ENCODE results near the gene CEMIP. TPM values are rescaled to one million over a fixed set of nuclear protein-coding genes. Genes with fewer than 3 reads are reported as not detected.

Gene CEMIP
- total and polyA plus RNA-seq, 2 of the 13 experiments (the other 11 are each of a cell fraction or from before 2014, with no cell fraction given): 4.3 to 28.5 TPM

DNA sequence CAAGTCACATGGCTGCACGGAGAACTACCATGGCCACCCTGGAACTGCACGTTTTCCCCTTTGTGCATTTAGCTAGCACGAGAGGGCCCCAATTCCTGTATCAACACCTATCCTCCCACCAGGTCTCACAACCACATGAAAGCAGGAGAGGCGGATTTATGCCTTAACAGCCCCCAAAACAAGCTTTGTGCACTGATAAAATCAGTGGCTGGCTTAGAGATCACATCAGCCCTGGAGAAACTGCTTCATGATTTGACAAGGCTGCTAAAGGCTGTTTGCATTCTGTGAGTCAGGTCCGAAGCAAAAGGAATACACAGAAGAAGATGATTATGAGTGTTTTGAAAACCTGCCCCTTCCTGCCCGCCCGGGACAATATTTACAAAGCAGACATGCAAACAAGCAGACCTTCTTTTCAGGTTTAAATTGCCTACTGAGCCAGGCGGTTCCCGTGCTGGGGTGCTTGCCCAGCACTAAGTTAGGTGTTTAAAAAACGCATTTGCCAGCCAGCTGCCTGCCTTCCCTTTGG lies 25.9 kb downstream of the CEMIP start:
- H3K9ac ChIP-seq (ENCODE audit: insufficient read depth, low read depth, low read length): no peak overlapping the region
- intact Hi-C loops (cut with micrococcal nuclease; ENCODE audit: unreplicated experiment) (loop anchor here (1.0 to 2.0 kb wide), 2 partner anchors 34 to 51 kb away; no protein-coding TSS in a partner anchor), in situ Hi-C loops (cut with HindIII; ENCODE audit: extremely low pct_ligation_motif_present, low pct_unique_long_range_greater_than_20kb) (no loop called here)
- H3K4me3 ChIP-seq (replicated peaks in 1 of 3; ENCODE audit: insufficient read depth in 1 of 3, low read depth in 2 of 3, low read length in 3 of 3): peak overlapping the region in 1 of 3 experiments; percentile 23; a peak in 2 of 6 replicates
- peak overlapping the region; percentile 75 for H3K4me2 ChIP-seq (ENCODE audit: low read depth, low read length)
- BruUV-seq (replicated peaks): no TSS peak
- POLR2A ChIA-PET: interaction anchor here (0.7 to 3.7 kb wide), 9 partner anchors 18 to 52 kb away, joined by 3 to 56 read pairs (median 4); partner anchors contain the start of gene CEMIP
- peaks cover 8 to 18% of the 10 kb centered on the region in 2 experiments; a peak in 4 of 5 replicates for H3K36me3 ChIP-seq (replicated peaks in 1 of 2; ENCODE audit: control insufficient read depth in 1 of 2, insufficient read depth in 2 of 2, low read length in 2 of 2)
- peak overlapping the region; percentile 59 for H3K27ac ChIP-seq (ENCODE audit: extremely low read length, insufficient read depth, low read length)
- no peaks in the 10 kb centered on the region for H3K9me3 ChIP-seq (ENCODE audit: low read length)
- no peaks in the 10 kb centered on the region for H4K20me1 ChIP-seq (ENCODE audit: insufficient read depth, low read length)
- DNase-seq (ENCODE audit: low spot score): peak; percentile 98
- no peaks in the 10 kb centered on the region for H3K27me3 ChIP-seq (ENCODE audit: control insufficient read depth in 1 of 2, insufficient read depth in 2 of 2, low read length in 2 of 2)
- no peaks in the 10 kb centered on the region for H3K79me2 ChIP-seq (ENCODE audit: insufficient read depth, low read length)
- peak overlapping the region; percentile 22 for H2AFZ ChIP-seq (ENCODE audit: low read length)
- peak; percentile 99 for FAIRE-seq
- peaks cover 41% of the 10 kb centered on the region for H3K4me1 ChIP-seq (ENCODE audit: insufficient read depth, low read length)
- peak; percentile 95 for ATAC-seq
- 0% methylated on average over 10 of the region's 10 CpGs for WGBS (ENCODE audit: low lambda C conversion rate)
- CTCF ChIA-PET (ENCODE audit: low intra/inter-chr PET ratio, low total read pairs): no interaction called here
- TF ChIP-seq, protein P1, sequence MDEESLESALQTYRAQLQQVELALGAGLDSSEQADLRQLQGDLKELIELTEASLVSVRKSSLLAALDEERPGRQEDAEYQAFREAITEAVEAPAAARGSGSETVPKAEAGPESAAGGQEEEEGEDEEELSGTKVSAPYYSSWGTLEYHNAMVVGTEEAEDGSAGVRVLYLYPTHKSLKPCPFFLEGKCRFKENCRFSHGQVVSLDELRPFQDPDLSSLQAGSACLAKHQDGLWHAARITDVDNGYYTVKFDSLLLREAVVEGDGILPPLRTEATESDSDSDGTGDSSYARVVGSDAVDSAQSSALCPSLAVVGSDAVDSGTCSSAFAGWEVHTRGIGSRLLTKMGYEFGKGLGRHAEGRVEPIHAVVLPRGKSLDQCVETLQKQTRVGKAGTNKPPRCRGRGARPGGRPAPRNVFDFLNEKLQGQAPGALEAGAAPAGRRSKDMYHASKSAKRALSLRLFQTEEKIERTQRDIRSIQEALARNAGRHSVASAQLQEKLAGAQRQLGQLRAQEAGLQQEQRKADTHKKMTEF (CRISPR knock-in tag; IDR thresholded peaks at IDR 0.05): peak; percentile 72; the same call in 1 of the 2 replicates
- TF ChIP-seq PRMT3 (CRISPR knock-in tag; IDR thresholded peaks at IDR 0.05; ENCODE audit: borderline replicate concordance, low read depth) (peak; percentile 88; the same call in 1 of the 2 replicates), ZNF550 (CRISPR knock-in tag; IDR thresholded peaks at IDR 0.05; ENCODE audit: borderline replicate concordance) (no peak), ZZZ3 (CRISPR knock-in tag; IDR thresholded peaks at IDR 0.05; ENCODE audit: borderline replicate concordance) (no peak; the same call in 1 of the 2 replicates), ZBTB1 (CRISPR knock-in tag; IDR thresholded peaks at IDR 0.05; ENCODE audit: borderline replicate concordance) (no peak)
- TF ChIP-seq, protein P2, sequence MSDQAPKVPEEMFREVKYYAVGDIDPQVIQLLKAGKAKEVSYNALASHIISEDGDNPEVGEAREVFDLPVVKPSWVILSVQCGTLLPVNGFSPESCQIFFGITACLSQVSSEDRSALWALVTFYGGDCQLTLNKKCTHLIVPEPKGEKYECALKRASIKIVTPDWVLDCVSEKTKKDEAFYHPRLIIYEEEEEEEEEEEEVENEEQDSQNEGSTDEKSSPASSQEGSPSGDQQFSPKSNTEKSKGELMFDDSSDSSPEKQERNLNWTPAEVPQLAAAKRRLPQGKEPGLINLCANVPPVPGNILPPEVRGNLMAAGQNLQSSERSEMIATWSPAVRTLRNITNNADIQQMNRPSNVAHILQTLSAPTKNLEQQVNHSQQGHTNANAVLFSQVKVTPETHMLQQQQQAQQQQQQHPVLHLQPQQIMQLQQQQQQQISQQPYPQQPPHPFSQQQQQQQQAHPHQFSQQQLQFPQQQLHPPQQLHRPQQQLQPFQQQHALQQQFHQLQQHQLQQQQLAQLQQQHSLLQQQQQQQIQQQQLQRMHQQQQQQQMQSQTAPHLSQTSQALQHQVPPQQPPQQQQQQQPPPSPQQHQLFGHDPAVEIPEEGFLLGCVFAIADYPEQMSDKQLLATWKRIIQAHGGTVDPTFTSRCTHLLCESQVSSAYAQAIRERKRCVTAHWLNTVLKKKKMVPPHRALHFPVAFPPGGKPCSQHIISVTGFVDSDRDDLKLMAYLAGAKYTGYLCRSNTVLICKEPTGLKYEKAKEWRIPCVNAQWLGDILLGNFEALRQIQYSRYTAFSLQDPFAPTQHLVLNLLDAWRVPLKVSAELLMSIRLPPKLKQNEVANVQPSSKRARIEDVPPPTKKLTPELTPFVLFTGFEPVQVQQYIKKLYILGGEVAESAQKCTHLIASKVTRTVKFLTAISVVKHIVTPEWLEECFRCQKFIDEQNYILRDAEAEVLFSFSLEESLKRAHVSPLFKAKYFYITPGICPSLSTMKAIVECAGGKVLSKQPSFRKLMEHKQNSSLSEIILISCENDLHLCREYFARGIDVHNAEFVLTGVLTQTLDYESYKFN (CRISPR knock-in tag; conservative IDR thresholded peaks at IDR 0.05): peak; percentile 85
- TF ChIP-seq, protein P3, sequence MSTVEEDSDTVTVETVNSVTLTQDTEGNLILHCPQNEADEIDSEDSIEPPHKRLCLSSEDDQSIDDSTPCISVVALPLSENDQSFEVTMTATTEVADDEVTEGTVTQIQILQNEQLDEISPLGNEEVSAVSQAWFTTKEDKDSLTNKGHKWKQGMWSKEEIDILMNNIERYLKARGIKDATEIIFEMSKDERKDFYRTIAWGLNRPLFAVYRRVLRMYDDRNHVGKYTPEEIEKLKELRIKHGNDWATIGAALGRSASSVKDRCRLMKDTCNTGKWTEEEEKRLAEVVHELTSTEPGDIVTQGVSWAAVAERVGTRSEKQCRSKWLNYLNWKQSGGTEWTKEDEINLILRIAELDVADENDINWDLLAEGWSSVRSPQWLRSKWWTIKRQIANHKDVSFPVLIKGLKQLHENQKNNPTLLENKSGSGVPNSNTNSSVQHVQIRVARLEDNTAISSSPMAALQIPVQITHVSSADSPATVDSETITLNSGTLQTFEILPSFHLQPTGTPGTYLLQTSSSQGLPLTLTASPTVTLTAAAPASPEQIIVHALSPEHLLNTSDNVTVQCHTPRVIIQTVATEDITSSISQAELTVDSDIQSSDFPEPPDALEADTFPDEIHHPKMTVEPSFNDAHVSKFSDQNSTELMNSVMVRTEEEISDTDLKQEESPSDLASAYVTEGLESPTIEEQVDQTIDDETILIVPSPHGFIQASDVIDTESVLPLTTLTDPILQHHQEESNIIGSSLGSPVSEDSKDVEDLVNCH (CRISPR knock-in tag; IDR thresholded peaks at IDR 0.05): 0 out of 2 replicates have a peak, but pooled peaks have one; percentile 34
- TF ChIP-seq, protein P4, sequence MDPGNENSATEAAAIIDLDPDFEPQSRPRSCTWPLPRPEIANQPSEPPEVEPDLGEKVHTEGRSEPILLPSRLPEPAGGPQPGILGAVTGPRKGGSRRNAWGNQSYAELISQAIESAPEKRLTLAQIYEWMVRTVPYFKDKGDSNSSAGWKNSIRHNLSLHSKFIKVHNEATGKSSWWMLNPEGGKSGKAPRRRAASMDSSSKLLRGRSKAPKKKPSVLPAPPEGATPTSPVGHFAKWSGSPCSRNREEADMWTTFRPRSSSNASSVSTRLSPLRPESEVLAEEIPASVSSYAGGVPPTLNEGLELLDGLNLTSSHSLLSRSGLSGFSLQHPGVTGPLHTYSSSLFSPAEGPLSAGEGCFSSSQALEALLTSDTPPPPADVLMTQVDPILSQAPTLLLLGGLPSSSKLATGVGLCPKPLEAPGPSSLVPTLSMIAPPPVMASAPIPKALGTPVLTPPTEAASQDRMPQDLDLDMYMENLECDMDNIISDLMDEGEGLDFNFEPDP (CRISPR knock-in tag; conservative IDR thresholded peaks at IDR 0.05): no peak
- TF ChIP-seq, protein P5, sequence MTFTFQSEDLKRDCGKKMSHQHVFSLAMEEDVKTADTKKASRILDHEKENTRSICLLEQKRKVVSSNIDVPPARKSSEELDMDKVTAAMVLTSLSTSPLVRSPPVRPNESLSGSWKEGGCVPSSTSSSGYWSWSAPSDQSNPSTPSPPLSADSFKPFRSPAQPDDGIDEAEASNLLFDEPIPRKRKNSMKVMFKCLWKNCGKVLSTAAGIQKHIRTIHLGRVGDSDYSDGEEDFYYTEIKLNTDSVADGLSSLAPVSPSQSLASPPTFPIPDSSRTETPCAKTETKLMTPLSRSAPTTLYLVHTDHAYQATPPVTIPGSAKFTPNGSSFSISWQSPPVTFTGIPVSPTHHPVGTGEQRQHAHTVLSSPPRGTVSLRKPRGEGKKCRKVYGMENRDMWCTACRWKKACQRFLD (CRISPR knock-in tag; IDR thresholded peaks at IDR 0.05; ENCODE audit: borderline replicate concordance): no peak
- TF ChIP-seq, protein P6, sequence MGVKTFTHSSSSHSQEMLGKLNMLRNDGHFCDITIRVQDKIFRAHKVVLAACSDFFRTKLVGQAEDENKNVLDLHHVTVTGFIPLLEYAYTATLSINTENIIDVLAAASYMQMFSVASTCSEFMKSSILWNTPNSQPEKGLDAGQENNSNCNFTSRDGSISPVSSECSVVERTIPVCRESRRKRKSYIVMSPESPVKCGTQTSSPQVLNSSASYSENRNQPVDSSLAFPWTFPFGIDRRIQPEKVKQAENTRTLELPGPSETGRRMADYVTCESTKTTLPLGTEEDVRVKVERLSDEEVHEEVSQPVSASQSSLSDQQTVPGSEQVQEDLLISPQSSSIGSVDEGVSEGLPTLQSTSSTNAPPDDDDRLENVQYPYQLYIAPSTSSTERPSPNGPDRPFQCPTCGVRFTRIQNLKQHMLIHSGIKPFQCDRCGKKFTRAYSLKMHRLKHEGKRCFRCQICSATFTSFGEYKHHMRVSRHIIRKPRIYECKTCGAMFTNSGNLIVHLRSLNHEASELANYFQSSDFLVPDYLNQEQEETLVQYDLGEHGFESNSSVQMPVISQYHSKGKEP (CRISPR knock-in tag; IDR thresholded peaks at IDR 0.05): no peak
